Measurements from ENCODE around the gene TEP1.

Gene TEP1

DNA sequence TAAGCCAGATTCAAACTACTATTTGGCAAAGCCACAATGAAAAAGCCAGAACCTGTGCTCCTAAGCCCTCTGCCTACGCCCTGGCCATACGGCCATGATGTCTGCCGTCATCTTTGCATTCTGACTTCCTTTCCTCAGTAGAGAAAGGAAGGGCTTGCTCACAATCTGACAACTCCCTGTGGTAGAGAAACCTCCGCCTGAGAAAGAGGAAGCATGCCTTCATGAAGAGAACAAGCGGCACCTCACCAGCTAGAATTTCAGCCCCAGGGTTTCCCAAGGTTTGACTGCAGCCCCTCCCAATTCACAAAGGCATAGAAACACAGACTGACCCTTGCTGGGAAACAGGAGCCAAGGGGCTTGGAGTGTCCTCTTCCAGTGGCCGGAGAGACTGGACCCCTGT lies 25.7 kb downstream of the TEP1 start:
- peaks cover 10% of the 10 kb centered on the region for H3K4me1 ChIP-seq (ENCODE audit: low read length)
- peak overlapping the region; percentile 30 for H3K4me2 ChIP-seq (ENCODE audit: low read length)
- no peaks in the 10 kb centered on the region for H3K9me3 ChIP-seq (ENCODE audit: insufficient read depth, low read length)
- H3K27me3 ChIP-seq (ENCODE audit: low read depth, low read length): no peaks in the 10 kb centered on the region
- H3K4me3 ChIP-seq (ENCODE audit: low read length): no peak overlapping the region
- TF ChIP-seq, protein P1, sequence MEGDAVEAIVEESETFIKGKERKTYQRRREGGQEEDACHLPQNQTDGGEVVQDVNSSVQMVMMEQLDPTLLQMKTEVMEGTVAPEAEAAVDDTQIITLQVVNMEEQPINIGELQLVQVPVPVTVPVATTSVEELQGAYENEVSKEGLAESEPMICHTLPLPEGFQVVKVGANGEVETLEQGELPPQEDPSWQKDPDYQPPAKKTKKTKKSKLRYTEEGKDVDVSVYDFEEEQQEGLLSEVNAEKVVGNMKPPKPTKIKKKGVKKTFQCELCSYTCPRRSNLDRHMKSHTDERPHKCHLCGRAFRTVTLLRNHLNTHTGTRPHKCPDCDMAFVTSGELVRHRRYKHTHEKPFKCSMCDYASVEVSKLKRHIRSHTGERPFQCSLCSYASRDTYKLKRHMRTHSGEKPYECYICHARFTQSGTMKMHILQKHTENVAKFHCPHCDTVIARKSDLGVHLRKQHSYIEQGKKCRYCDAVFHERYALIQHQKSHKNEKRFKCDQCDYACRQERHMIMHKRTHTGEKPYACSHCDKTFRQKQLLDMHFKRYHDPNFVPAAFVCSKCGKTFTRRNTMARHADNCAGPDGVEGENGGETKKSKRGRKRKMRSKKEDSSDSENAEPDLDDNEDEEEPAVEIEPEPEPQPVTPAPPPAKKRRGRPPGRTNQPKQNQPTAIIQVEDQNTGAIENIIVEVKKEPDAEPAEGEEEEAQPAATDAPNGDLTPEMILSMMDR (IDR thresholded peaks at IDR 0.05; ENCODE audit: low read depth, low read length): no peak
- no peak for TF ChIP-seq EZH2phosphoT487 (IDR thresholded peaks at IDR 0.05; ENCODE audit: low read depth)
- peak overlapping the region; percentile 71 for H3K27ac ChIP-seq (ENCODE audit: low read length)
- H3K36me3 ChIP-seq (replicated peaks; ENCODE audit: low read depth, low read length): peaks cover 71% of the 10 kb centered on the region
- no peaks in the 10 kb centered on the region for H4K20me1 ChIP-seq (ENCODE audit: insufficient read depth, low read length)
- no peak overlapping the region for H2AFZ ChIP-seq (ENCODE audit: low read depth, low read length)
- no peaks in the 10 kb centered on the region for H3K79me2 ChIP-seq (ENCODE audit: low read length)
- no peak overlapping the region for H3K9ac ChIP-seq (ENCODE audit: low read length)

DNA sequence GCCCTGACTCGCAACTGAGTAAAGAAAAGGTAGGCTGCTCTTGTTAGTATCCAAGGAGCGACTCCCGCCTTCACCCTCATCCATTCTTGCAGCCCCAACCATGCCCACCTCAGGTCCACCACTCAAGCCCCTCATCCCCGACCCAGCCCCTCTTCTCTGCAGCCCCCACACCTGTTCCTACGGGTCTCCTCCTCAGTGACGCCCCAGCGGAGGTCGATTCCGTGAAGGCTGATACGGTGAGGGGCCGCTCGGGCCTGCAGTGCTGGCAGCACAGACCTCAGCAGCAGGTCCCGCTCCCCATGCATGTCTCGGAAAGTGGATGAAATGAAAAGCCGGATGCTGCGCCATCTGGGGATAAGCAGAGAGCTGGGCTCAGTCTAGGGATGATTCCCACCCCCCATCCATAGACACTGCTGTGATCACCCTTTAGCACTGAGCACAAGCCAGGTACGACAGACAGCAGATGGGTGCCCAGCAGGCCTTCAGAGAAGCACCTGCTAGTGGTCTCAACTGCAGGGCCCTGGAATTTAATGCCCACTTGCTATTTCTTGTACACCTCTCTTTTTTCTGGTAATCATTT lies 26.9 kb downstream of the TEP1 start:
- Histone ChIP-seq H3K36me3 (replicated peaks; ENCODE audit: low read depth, low read length) (peaks cover 67% of the 10 kb centered on the region), H3K79me2 (ENCODE audit: low read length) (no peaks in the 10 kb centered on the region), H3K4me2 (ENCODE audit: low read length) (no peak overlapping the region), H4K20me1 (ENCODE audit: insufficient read depth, low read length) (no peaks in the 10 kb centered on the region), H3K9me3 (ENCODE audit: insufficient read depth, low read length) (no peaks in the 10 kb centered on the region), H3K4me3 (ENCODE audit: low read length) (no peak overlapping the region), H3K27me3 (ENCODE audit: low read depth, low read length) (no peaks in the 10 kb centered on the region), H3K4me1 (ENCODE audit: low read length) (peaks cover 10% of the 10 kb centered on the region), H2AFZ (ENCODE audit: low read depth, low read length) (no peak overlapping the region), H3K27ac (ENCODE audit: low read length) (no peak overlapping the region), H3K9ac (ENCODE audit: low read length) (no peak overlapping the region)
- TF ChIP-seq, protein P1 (IDR thresholded peaks at IDR 0.05; ENCODE audit: low read depth, low read length): no peak
- no peak for TF ChIP-seq EZH2phosphoT487 (IDR thresholded peaks at IDR 0.05; ENCODE audit: low read depth)

DNA sequence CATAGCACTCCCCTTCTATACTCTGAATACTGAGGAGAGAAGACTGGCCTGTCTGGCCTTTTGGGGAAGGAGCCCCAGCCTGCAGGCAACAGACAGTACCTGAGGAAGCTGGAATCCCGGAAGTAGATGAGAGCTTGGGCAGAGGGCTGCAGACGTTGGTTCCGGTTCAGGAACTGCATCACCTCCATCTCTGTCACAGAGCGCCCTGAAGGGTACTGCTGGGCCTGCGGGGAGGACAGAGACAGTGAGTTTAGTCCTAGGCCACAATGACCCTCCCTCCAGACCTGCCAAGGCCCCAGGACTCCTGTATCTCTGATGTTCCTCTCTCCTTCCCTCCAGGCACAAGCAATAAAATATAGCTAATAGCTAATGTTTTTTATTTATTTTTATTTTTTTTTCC lies 28.4 kb downstream of the TEP1 start:
- H3K4me1 ChIP-seq (ENCODE audit: low read length): peaks cover 10% of the 10 kb centered on the region
- no peak overlapping the region for H3K4me2 ChIP-seq (ENCODE audit: low read length)
- no peaks in the 10 kb centered on the region for H3K27me3 ChIP-seq (ENCODE audit: low read depth, low read length)
- H4K20me1 ChIP-seq (ENCODE audit: insufficient read depth, low read length): no peaks in the 10 kb centered on the region
- H3K36me3 ChIP-seq (replicated peaks; ENCODE audit: low read depth, low read length): peaks cover 69% of the 10 kb centered on the region
- TF ChIP-seq, protein P1 (IDR thresholded peaks at IDR 0.05; ENCODE audit: low read depth, low read length): no peak
- no peaks in the 10 kb centered on the region for H3K9me3 ChIP-seq (ENCODE audit: insufficient read depth, low read length)
- H3K79me2 ChIP-seq (ENCODE audit: low read length): no peaks in the 10 kb centered on the region
- H3K27ac ChIP-seq (ENCODE audit: low read length): no peak overlapping the region
- no peak overlapping the region for H2AFZ ChIP-seq (ENCODE audit: low read depth, low read length)
- no peak overlapping the region for H3K4me3 ChIP-seq (ENCODE audit: low read length)
- no peak overlapping the region for H3K9ac ChIP-seq (ENCODE audit: low read length)

DNA sequence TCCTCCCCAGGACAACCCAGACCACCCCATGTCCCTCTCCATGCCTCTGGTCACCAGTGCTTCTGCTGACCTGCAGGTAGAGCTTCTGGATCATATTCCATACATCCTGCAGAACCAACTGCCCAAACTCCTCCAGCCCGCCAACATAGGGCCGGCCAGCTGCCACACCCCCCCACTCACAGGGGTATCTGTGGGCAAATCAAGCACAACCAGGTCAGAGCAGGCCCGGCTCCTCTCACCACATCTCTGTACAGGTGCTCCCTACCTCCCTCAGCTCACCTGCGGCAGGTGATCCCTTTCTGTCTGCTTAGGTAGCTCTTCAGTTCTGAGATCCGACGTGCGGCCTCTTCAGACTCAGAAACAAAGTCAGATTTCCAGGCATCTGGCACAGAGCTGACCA lies 29.0 kb downstream of the TEP1 start:
- Histone ChIP-seq H3K36me3 (replicated peaks; ENCODE audit: low read depth, low read length) (peaks cover 70% of the 10 kb centered on the region), H4K20me1 (ENCODE audit: insufficient read depth, low read length) (no peaks in the 10 kb centered on the region), H3K27ac (ENCODE audit: low read length) (no peak overlapping the region), H3K4me3 (ENCODE audit: low read length) (no peak overlapping the region), H3K4me2 (ENCODE audit: low read length) (no peak overlapping the region), H3K27me3 (ENCODE audit: low read depth, low read length) (no peaks in the 10 kb centered on the region), H3K9ac (ENCODE audit: low read length) (no peak overlapping the region), H2AFZ (ENCODE audit: low read depth, low read length) (no peak overlapping the region), H3K79me2 (ENCODE audit: low read length) (no peaks in the 10 kb centered on the region), H3K4me1 (ENCODE audit: low read length) (peaks cover 10% of the 10 kb centered on the region), H3K9me3 (ENCODE audit: insufficient read depth, low read length) (no peaks in the 10 kb centered on the region)
- TF ChIP-seq EZH2phosphoT487 (IDR thresholded peaks at IDR 0.05; ENCODE audit: low read depth): no peak
- TF ChIP-seq, protein P1 (IDR thresholded peaks at IDR 0.05; ENCODE audit: low read depth, low read length): no peak

Measured in OCI-LY3 (cell line).